Ishikawa (cell line): ENCODE results near the gene PLA2G15.

Experiments used
- CEBPB ChIP-seq: IDR thresholded peaks from 2 replicates; pipeline ENCODE4 v1.6.1; 2012
- CREB1 ChIP-seq: IDR thresholded peaks from 2 replicates; pipeline ENCODE4 v1.6.1; 2012; ENCODE audit warnings: low read depth
- EGR1 ChIP-seq: IDR thresholded peaks from 2 replicates; pipeline ENCODE4 v1.6.1; 2012
- EP300 ChIP-seq: IDR thresholded peaks from 2 replicates; pipeline ENCODE4 v1.6.1; 2012; ENCODE audit warnings: borderline replicate concordance
- FOXM1 ChIP-seq: IDR thresholded peaks from 2 replicates; pipeline ENCODE4 v1.6.1; 2012; ENCODE audit warnings: low read depth, borderline replicate concordance
- MAX ChIP-seq: IDR thresholded peaks from 2 replicates; pipeline ENCODE4 v1.6.1; 2012
- NFIC ChIP-seq: IDR thresholded peaks from 2 replicates; pipeline ENCODE4 v1.6.1; 2012
- RAD21 ChIP-seq: IDR thresholded peaks from 2 replicates; pipeline ENCODE4 v1.6.1; 2012; ENCODE audit warnings: low read depth
- REST ChIP-seq: IDR thresholded peaks from 2 replicates; pipeline ENCODE4 v1.6.1; 2012; ENCODE audit warnings: low read depth, mild to moderate bottlenecking
- TAF1 ChIP-seq: IDR thresholded peaks from 2 replicates; pipeline ENCODE4 v1.6.1; 2012; ENCODE audit warnings: low read depth, mild to moderate bottlenecking
- TCF12 ChIP-seq: IDR thresholded peaks from 2 replicates; pipeline ENCODE4 v1.6.1; 2012; ENCODE audit warnings: low read depth
- TEAD4 ChIP-seq: IDR thresholded peaks from 2 replicates; pipeline ENCODE4 v1.6.1; 2012
- USF1 ChIP-seq: IDR thresholded peaks from 2 replicates; pipeline ENCODE4 v1.6.1; 2012
- YY1 ChIP-seq: IDR thresholded peaks from 2 replicates; pipeline ENCODE4 v1.6.1; 2012; ENCODE audit warnings: low read depth
- ZBTB7A ChIP-seq: IDR thresholded peaks from 2 replicates; pipeline ENCODE4 v1.6.1; 2012; ENCODE audit warnings: low read depth

PLA2G15 gene

GRCh38 chr16:68287276-68288251, 42.4 kb downstream of the PLA2G15 start:
- TF ChIP-seq TEAD4 (no peak), REST (no peak), FOXM1 (no peak), TCF12 (no peak), CREB1 (no peak), RAD21 (no peak), EGR1 (no peak), TAF1 (no peak), NFIC (no peak), ZBTB7A (no peak), CEBPB (no peak), MAX (no peak)

GRCh38 chr16:68288252-68288650, 43.1 kb downstream of the PLA2G15 start:
- TF ChIP-seq MAX (no peak), TCF12 (no peak), EP300 (no peak), REST (no peak), CEBPB (no peak), FOXM1 (no peak), TEAD4 (no peak), RAD21 (no peak), EGR1 (no peak), USF1 (no peak), ZBTB7A (no peak)

GRCh38 chr16:68289202-68289601, 44.0 kb downstream of the PLA2G15 start:
- TF ChIP-seq YY1 = no peak
- TF ChIP-seq NFIC = no peak
- no peak for TF ChIP-seq TAF1
- TF ChIP-seq RAD21 = no peak
- no peak for TF ChIP-seq USF1
- no peak for TF ChIP-seq TEAD4

- no peak for TF ChIP-seq TAF1
Observed at GRCh38 chr16:68289621-68290329, 44.6 kb downstream of the PLA2G15 start.

- no peak for TF ChIP-seq MAX
Observed at GRCh38 chr16:68290450-68290849, 45.3 kb downstream of the PLA2G15 start.

GRCh38 chr16:68291227-68291626, 46.1 kb downstream of the PLA2G15 start:
- TF ChIP-seq TAF1 = no peak
- TF ChIP-seq EGR1 = no peak
- no peak for TF ChIP-seq ZBTB7A
- no peak for TF ChIP-seq YY1
- TF ChIP-seq RAD21 = no peak
- TF ChIP-seq TEAD4 = no peak
- TF ChIP-seq TCF12 = no peak
- TF ChIP-seq CEBPB = no peak
- TF ChIP-seq EP300 = no peak
- no peak for TF ChIP-seq FOXM1
- TF ChIP-seq USF1 = no peak
- no peak for TF ChIP-seq CREB1
- no peak for TF ChIP-seq REST
- no peak for TF ChIP-seq MAX
- no peak for TF ChIP-seq NFIC
